Naive thymus-derived CD8-positive, alpha-beta T cell (primary cell): ENCODE results near the gene SLC9A1. TPM values are rescaled to one million over a fixed set of nuclear protein-coding genes. Genes with fewer than 3 reads are reported as not detected.
A peak's percentile ranks its signal among the peaks of the same experiment; 100 is the strongest.

ENCODE experiments used
- ATAC-seq, 2 donors: fragments of 150-1000 bp; cut with Tn5 transposase in 1 of 2; sonication (Bioruptor Pico), chemical (Tn5 transposase) in 1 of 2; 1 replicate in 1 of 2; 2 replicates in 1 of 2; pipeline ENCODE4 v1.10.0; 2021; ENCODE audit warnings: mild to moderate bottlenecking in 2 of 2, moderate library complexity in 2 of 2
- POLR2A ChIA-PET: fragments of 350-600 bp; sonication (Branson Sonifier 250); formaldehyde crosslinking; loops from one replicate; lab custom pipeline; 2021; ENCODE audit warnings: antibody characterized with exemption; lab: Charles Lee
- DNase-seq, 10 donors: peaks; one replicate each; pipeline versions ENCODE4 v3.0.0 to v3.0.0-alpha.2; 2020 to 2022
- H3K27ac Mint-ChIP-seq, 10 donors: one replicate each; pipeline ENCODE4 v1.8.0; 2020 to 2022; ENCODE audit warnings: mild to moderate bottlenecking in 10 of 10, mixed read lengths in 10 of 10, moderate library complexity in 4 of 10, inconsistent platforms in 1 of 10
- H3K27me3 Mint-ChIP-seq, 5 donors: one replicate each; pipeline ENCODE4 v1.8.0; 2021 to 2022; ENCODE audit warnings: mixed read lengths in 5 of 5
- H3K36me3 Mint-ChIP-seq, 3 donors: one replicate each; pipeline ENCODE4 v1.8.0; 2020 to 2022; ENCODE audit warnings: mixed read lengths in 3 of 3, mild to moderate bottlenecking in 2 of 3, inconsistent platforms in 1 of 3
- H3K4me1 Mint-ChIP-seq, 4 donors: one replicate each; pipeline ENCODE4 v1.8.0; 2021 to 2022; ENCODE audit warnings: mixed read lengths in 4 of 4
- H3K4me3 Mint-ChIP-seq, 10 donors: one replicate each; pipeline ENCODE4 v1.8.0; 2020 to 2022; ENCODE audit warnings: mild to moderate bottlenecking in 10 of 10, mixed read lengths in 10 of 10, moderate library complexity in 6 of 10, inconsistent platforms in 1 of 10
- H3K9me3 Mint-ChIP-seq, 9 donors: one replicate each; pipeline ENCODE4 v1.8.0; 2020 to 2022; ENCODE audit warnings: mixed read lengths in 9 of 9, mild to moderate bottlenecking in 3 of 9, inconsistent platforms in 1 of 9, moderate library complexity in 1 of 9
- polyA plus RNA-seq, 3 donors: library from polyadenylated mRNA; unstranded; fragments of 300-500 nt; fragmentation: Illumina TruSeq; gene quantifications; one replicate each; pipeline ENCODE4 v1.2.3, GENCODE V29; 2021
- total RNA-seq, 8 experiments: library from RNA in 2 of 8; stranded (reverse) in 2 of 8; gene quantifications; one replicate each; pipeline ENCODE4 v1.2.3 and lab custom pipeline; 2021 to 2026

SLC9A1 gene
- total and polyA plus RNA-seq, 5 experiments from 2014 or later = 4.5 to 17.7 (median 14.2) TPM

DNA sequence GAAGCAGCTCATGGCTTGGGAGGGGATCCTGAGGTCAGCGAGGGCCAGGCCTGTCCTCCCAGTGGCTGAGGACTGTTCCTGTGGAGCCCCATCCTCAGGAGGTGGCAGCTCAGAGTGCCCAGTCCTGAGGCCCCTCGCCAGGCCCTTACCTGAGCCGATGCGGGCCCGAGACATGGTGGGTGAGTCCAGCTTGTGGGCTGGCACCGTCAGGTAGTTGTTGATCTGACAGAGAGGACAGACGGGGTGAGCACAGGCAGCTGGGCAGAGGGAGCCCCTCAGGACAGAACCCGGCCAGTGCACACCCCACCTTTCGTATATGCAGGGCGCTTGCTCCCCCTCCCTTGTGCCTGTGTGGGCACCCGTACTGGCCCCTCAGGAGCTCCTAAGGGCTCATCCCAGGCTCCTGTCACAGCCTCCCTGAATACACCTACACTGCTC is 53.9 kb downstream of the SLC9A1 start:
- POLR2A ChIA-PET = interaction anchor here (1.0 to 2.1 kb wide), 2 partner anchors 9 to 11 kb away, joined by 3 to 9 read pairs; no protein-coding TSS in a partner anchor
- H3K4me1 Mint-ChIP-seq = peaks cover 0 to 23% (median 5%) of the 10 kb centered on the region in 4 donors
- H3K36me3 Mint-ChIP-seq = peaks cover 0 to 9% (median 3%) of the 10 kb centered on the region in 3 donors
- H3K4me3 Mint-ChIP-seq = no peak overlapping the region
- no peaks in the 10 kb centered on the region for H3K9me3 Mint-ChIP-seq
- no peaks in the 10 kb centered on the region for H3K27me3 Mint-ChIP-seq
- H3K27ac Mint-ChIP-seq = no peak overlapping the region
- DNase-seq (no peak), ATAC-seq (no peak)

GRCh38 chr1:27100335-27101053 is 54.4 kb downstream of the SLC9A1 start:
- no peaks in the 10 kb centered on the region for H3K27me3 Mint-ChIP-seq
- H3K36me3 Mint-ChIP-seq = peaks cover 0 to 5% (median 3%) of the 10 kb centered on the region in 3 donors
- H3K9me3 Mint-ChIP-seq = no peaks in the 10 kb centered on the region
- peaks cover 0 to 21% (median 5%) of the 10 kb centered on the region in 4 donors for H3K4me1 Mint-ChIP-seq
- H3K4me3 Mint-ChIP-seq = no peak overlapping the region
- POLR2A ChIA-PET = no interaction called here
- DNase-seq = no peak
- ATAC-seq = no peak
- H3K27ac Mint-ChIP-seq = no peak overlapping the region

- POLR2A ChIA-PET = no interaction called here
- peaks cover 0 to 20% (median 5%) of the 10 kb centered on the region in 4 donors for H3K4me1 Mint-ChIP-seq
- peak in 1 of 10 donors; percentile 52 for DNase-seq
- ATAC-seq = peak in 1 of 2 donors; percentile 21
- H3K4me3 Mint-ChIP-seq = no peak overlapping the region
- H3K36me3 Mint-ChIP-seq = peaks cover 0 to 5% (median 3%) of the 10 kb centered on the region in 3 donors
- no peaks in the 10 kb centered on the region for H3K9me3 Mint-ChIP-seq
- no peaks in the 10 kb centered on the region for H3K27me3 Mint-ChIP-seq
- peak overlapping the region in 3 of 10 donors; percentile 19 to 60 (median 54) for H3K27ac Mint-ChIP-seq
Measured at GRCh38 chr1:27099587-27100334, 55.2 kb downstream of the SLC9A1 start.

DNA sequence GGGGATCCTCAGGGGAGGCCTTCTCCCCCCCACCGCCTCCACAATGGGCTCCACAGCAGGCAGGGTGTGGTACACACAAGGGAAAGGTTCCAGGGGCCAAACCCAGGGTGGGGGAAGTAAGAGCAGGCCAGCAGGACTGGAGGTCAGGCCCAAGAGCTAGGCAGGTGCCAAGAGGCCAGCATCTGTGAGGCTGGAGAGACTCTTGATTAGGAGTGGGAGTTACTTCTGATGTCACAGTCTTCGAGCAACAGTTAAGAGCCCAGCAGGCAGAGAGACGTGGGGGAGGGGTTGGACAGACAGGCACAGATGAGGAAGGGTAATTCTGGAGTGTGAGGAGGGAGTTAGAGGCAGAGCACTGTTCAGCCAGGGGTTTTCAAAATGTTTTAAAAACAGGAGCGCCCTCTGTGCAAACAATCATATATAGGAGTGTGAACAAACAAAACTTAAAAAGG is 55.8 kb downstream of the SLC9A1 start:
- peak overlapping the region in 6 of 10 donors; percentile 5 to 68 (median 36) for H3K27ac Mint-ChIP-seq
- H3K9me3 Mint-ChIP-seq = no peaks in the 10 kb centered on the region
- no peak overlapping the region for H3K4me3 Mint-ChIP-seq
- peak in 1 of 10 donors; percentile 28 for DNase-seq
- H3K4me1 Mint-ChIP-seq = peaks cover 0 to 20% (median 5%) of the 10 kb centered on the region in 4 donors
- H3K36me3 Mint-ChIP-seq = peaks cover 0 to 5% (median 3%) of the 10 kb centered on the region in 3 donors
- H3K27me3 Mint-ChIP-seq = no peaks in the 10 kb centered on the region
- POLR2A ChIA-PET = no interaction called here
- no peak for ATAC-seq

GRCh38 chr1:27098431-27099134 is 56.3 kb downstream of the SLC9A1 start:
- Mint-ChIP-seq H3K9me3 (no peaks in the 10 kb centered on the region), H3K36me3 (peaks cover 0 to 3% (median 3%) of the 10 kb centered on the region in 3 donors), H3K27me3 (no peaks in the 10 kb centered on the region), H3K27ac (peak overlapping the region in 3 of 10 donors; percentile 5 to 62 (median 60)), H3K4me3 (peak overlapping the region in 2 of 10 donors; percentile 20 to 30), H3K4me1 (peaks cover 0 to 20% (median 5%) of the 10 kb centered on the region in 4 donors)
- peak in 1 of 10 donors; percentile 37 for DNase-seq
- ATAC-seq = no peak
- POLR2A ChIA-PET = interaction anchor here (0.9 kb wide), 1 partner anchor 14 kb away, joined by 6 read pairs; no protein-coding TSS in a partner anchor

DNA sequence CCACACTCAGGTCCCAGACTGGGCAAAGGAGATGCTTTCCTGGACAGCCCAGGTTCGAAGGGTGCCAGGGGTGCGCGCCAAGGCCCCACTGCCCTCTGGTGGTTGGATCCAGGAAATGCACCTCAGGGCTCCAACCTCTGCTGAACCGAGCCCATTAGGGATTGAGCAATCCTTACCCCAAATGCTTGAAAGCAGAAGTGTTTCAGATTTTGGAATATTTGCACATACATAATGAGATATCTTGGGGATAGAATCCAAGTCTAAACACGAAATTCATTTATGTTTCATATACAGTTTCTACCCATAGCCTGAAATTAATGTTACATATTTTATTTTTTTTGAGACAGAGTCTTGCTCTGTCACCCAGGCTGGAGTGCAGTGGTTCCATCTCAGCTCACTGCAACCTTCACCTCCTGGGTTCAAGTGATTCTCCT is 57.4 kb downstream of the SLC9A1 start:
- Mint-ChIP-seq H3K27ac (peak overlapping the region in 1 of 10 donors; percentile 2), H3K27me3 (no peaks in the 10 kb centered on the region), H3K4me3 (no peak overlapping the region), H3K36me3 (peaks cover 0 to 3% (median 0%) of the 10 kb centered on the region in 3 donors), H3K9me3 (no peaks in the 10 kb centered on the region), H3K4me1 (peaks cover 0 to 20% (median 1%) of the 10 kb centered on the region in 4 donors)
- POLR2A ChIA-PET = interaction anchor here (0.6 kb wide), 1 partner anchor 345 kb away, joined by 4 read pairs; no protein-coding TSS in a partner anchor
- ATAC-seq = peak; percentile 92 to 93
- peak; percentile 50 to 81 (median 69) for DNase-seq

DNA sequence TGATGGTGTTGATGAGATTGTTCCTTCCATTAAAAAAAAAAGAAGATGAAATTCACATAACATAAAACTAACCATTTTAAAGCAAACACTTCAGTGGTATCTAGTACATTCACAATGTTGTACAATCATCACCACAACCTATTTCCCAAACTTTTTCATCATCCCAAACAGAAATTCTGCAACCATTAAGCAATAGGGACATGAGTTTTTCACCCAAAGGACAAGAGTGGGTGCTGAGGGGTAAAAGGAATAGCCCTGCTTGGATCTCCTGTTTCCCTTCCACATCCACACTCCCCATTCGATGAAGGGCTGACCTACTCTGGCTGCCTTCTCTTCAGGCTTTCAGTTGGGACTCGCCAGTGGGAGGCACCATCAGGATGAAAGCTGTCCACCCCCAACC is 59.3 kb downstream of the SLC9A1 start:
- no peaks in the 10 kb centered on the region for H3K27me3 Mint-ChIP-seq
- no peak overlapping the region for H3K27ac Mint-ChIP-seq
- no peak overlapping the region for H3K4me3 Mint-ChIP-seq
- H3K36me3 Mint-ChIP-seq = peaks cover 0 to 3% (median 0%) of the 10 kb centered on the region in 3 donors
- no peaks in the 10 kb centered on the region for H3K9me3 Mint-ChIP-seq
- POLR2A ChIA-PET = no interaction called here
- peaks cover 0 to 20% (median 1%) of the 10 kb centered on the region in 4 donors for H3K4me1 Mint-ChIP-seq
- ATAC-seq (no peak), DNase-seq (peak in 1 of 10 donors; percentile 18)

GRCh38 chr1:27092888-27093287 is 62.0 kb downstream of the SLC9A1 start:
- ATAC-seq = no peak
- no peaks in the 10 kb centered on the region for H3K9me3 Mint-ChIP-seq
- H3K4me3 Mint-ChIP-seq = no peak overlapping the region
- H3K36me3 Mint-ChIP-seq = no peaks in the 10 kb centered on the region
- DNase-seq = no peak
- H3K4me1 Mint-ChIP-seq = peaks cover 0 to 5% (median under 1%) of the 10 kb centered on the region in 4 donors
- peaks cover 0 to 5% (median 0%) of the 10 kb centered on the region in 5 donors for H3K27me3 Mint-ChIP-seq
- H3K27ac Mint-ChIP-seq = no peak overlapping the region
- POLR2A ChIA-PET = interaction anchor here (1.4 kb wide), 1 partner anchor 49 kb away, joined by 6 read pairs; no protein-coding TSS in a partner anchor

GRCh38 chr1:27090911-27091310 is 64.0 kb downstream of the SLC9A1 start:
- POLR2A ChIA-PET = no interaction called here
- Mint-ChIP-seq H3K9me3 (no peaks in the 10 kb centered on the region), H3K36me3 (no peaks in the 10 kb centered on the region), H3K27ac (no peak overlapping the region), H3K4me3 (no peak overlapping the region), H3K27me3 (peaks cover 0 to 24% (median 0%) of the 10 kb centered on the region in 5 donors), H3K4me1 (peaks cover 0 to 5% (median 0%) of the 10 kb centered on the region in 4 donors)
- DNase-seq (no peak), ATAC-seq (no peak)

GRCh38 chr1:27087371-27088220 is 67.3 kb downstream of the SLC9A1 start:
- DNase-seq (peak in 1 of 10 donors; percentile 11), ATAC-seq (no peak)
- Mint-ChIP-seq H3K27me3 (peaks cover 0 to 24% (median 0%) of the 10 kb centered on the region in 5 donors), H3K27ac (no peak overlapping the region), H3K9me3 (peaks cover 0 to 8% (median 2%) of the 10 kb centered on the region in 9 donors), H3K4me3 (no peak overlapping the region), H3K36me3 (peaks cover 0 to 6% (median 4%) of the 10 kb centered on the region in 3 donors), H3K4me1 (peaks cover 0 to 14% (median 8%) of the 10 kb centered on the region in 4 donors)
- POLR2A ChIA-PET = no interaction called here

GRCh38 chr1:27086628-27087027 is 68.3 kb downstream of the SLC9A1 start:
- POLR2A ChIA-PET = no interaction called here
- ATAC-seq (no peak), DNase-seq (peak in 1 of 10 donors; percentile 34)
- Mint-ChIP-seq H3K9me3 (peaks cover 0 to 8% (median 2%) of the 10 kb centered on the region in 9 donors), H3K36me3 (peaks cover 0 to 6% (median 4%) of the 10 kb centered on the region in 3 donors), H3K4me3 (no peak overlapping the region), H3K27ac (no peak overlapping the region), H3K27me3 (peaks cover 0 to 24% (median 0%) of the 10 kb centered on the region in 5 donors), H3K4me1 (peaks cover 0 to 14% (median 8%) of the 10 kb centered on the region in 4 donors)
